OCI-LY3 (cell line): ENCODE measurements around the gene OR52B4.
"Not testable (repeated sequence)": the region's sequence is repeated elsewhere in the genome, so short reads cannot be mapped to it uniquely, and the experiment has no call there.

Experiments used
- H2AFZ ChIP-seq: fragments of 200-600, 300-600 bp; shearing (Covaris generic); 2 replicates; pipeline ENCODE4 v1.6.0; 2014; ENCODE audit warnings: antibody characterized with exemption, low read depth, low read length
- H3K27ac ChIP-seq: fragments of 200-600, 300-600 bp; sonication (generic); 2 replicates; pipeline ENCODE4 v1.5.1; 2014; ENCODE audit warnings: mild to moderate bottlenecking, low read length, moderate library complexity, mixed read lengths
- H3K27me3 ChIP-seq: fragments of 200-600, 300-600 bp; sonication (generic); 2 replicates; pipeline ENCODE4 v1.6.1; 2014; ENCODE audit warnings: low read depth, low read length, mixed read lengths
- H3K36me3 ChIP-seq: fragments of 200-600, 300-600 bp; sonication (generic); replicated peaks from 2 replicates; pipeline ENCODE3; 2014; ENCODE audit warnings: low read depth, low read length, mixed read lengths
- H3K4me1 ChIP-seq: fragments of 300-600, 200-600 bp; sonication (generic); 2 replicates; pipeline ENCODE4 v1.6.1; 2014; ENCODE audit warnings: low read length, mixed read lengths
- H3K4me2 ChIP-seq: fragments of 200-600, 300-600 bp; sonication (generic); 2 replicates; pipeline ENCODE4 v1.6.1; 2014; ENCODE audit warnings: low read length, mixed read lengths
- H3K4me3 ChIP-seq: fragments of 300-600, 200-600 bp; sonication (generic); 2 replicates; pipeline ENCODE4 v1.5.1; 2014; ENCODE audit warnings: antibody characterized with exemption, mild to moderate bottlenecking, low read length, moderate library complexity
- H3K79me2 ChIP-seq: fragments of 300-600, 200-600 bp; shearing (Covaris generic); 2 replicates; pipeline ENCODE4 v1.6.1; 2014; ENCODE audit warnings: mild to moderate bottlenecking, low read length, mixed read lengths
- H3K9ac ChIP-seq: fragments of 300-600, 200-600 bp; shearing (Covaris generic); 2 replicates; pipeline ENCODE4 v1.6.0; 2014; ENCODE audit warnings: mild to moderate bottlenecking, low read length, moderate library complexity
- H3K9me3 ChIP-seq: fragments of 200-600, 300-600 bp; shearing (Covaris generic); 2 replicates; pipeline ENCODE4 v1.6.1; 2014; ENCODE audit warnings: low read length, mixed read lengths; ENCODE audit not compliant: insufficient read depth
- H4K20me1 ChIP-seq: fragments of 200-600, 300-600 bp; sonication (generic); 2 replicates; pipeline ENCODE4 v1.6.1; 2016; ENCODE audit warnings: low read length, mixed read lengths; ENCODE audit not compliant: insufficient read depth
- EZH2phosphoT487 ChIP-seq: fragments of 200-600 bp; shearing (Covaris generic); IDR thresholded peaks from 2 replicates; pipeline ENCODE4 v1.6.1; 2018; ENCODE audit warnings: antibody characterized with exemption, mixed run types, low read depth
- TF ChIP-seq, protein P1 (sequence below): fragments of 200-600, 300-600 bp; sonication (generic); IDR thresholded peaks from 2 replicates; pipeline ENCODE4 v1.5.1; 2014; ENCODE audit warnings: antibody characterized with exemption, low read length, low read depth

The OR52B4 gene

GRCh38 chr11:4368286-4368685, at the start of gene OR52B4:
TSS of gene OR52B4 (minus strand) at chr11:4368386. CDS start at chr11:4368295, 91 bp downstream.
- Histone ChIP-seq H3K9me3 (no peaks in the 10 kb centered on the region), H2AFZ (no peak within 1 kb of the TSS), H3K9ac (no peak within 1 kb of the TSS), H3K27me3 (no peaks in the 10 kb centered on the region), H3K4me2 (no peak within 1 kb of the TSS), H4K20me1 (no peaks in the 10 kb centered on the region), H3K4me1 (no peaks in the 10 kb centered on the region), H3K79me2 (no peaks in the 10 kb centered on the region), H3K27ac (no peak within 1 kb of the TSS), H3K4me3 (no peak within 1 kb of the TSS), H3K36me3 (no peaks in the 10 kb centered on the region)
- TF ChIP-seq EZH2phosphoT487, result no peak
- TF ChIP-seq, protein P1, sequence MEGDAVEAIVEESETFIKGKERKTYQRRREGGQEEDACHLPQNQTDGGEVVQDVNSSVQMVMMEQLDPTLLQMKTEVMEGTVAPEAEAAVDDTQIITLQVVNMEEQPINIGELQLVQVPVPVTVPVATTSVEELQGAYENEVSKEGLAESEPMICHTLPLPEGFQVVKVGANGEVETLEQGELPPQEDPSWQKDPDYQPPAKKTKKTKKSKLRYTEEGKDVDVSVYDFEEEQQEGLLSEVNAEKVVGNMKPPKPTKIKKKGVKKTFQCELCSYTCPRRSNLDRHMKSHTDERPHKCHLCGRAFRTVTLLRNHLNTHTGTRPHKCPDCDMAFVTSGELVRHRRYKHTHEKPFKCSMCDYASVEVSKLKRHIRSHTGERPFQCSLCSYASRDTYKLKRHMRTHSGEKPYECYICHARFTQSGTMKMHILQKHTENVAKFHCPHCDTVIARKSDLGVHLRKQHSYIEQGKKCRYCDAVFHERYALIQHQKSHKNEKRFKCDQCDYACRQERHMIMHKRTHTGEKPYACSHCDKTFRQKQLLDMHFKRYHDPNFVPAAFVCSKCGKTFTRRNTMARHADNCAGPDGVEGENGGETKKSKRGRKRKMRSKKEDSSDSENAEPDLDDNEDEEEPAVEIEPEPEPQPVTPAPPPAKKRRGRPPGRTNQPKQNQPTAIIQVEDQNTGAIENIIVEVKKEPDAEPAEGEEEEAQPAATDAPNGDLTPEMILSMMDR, result no peak

GRCh38 chr11:4416816-4417215, 48.6 kb upstream of the OR52B4 start:
- H3K9ac ChIP-seq, result no peak overlapping the region
- H2AFZ ChIP-seq, result no peak overlapping the region
- no peaks in the 10 kb centered on the region for H3K27me3 ChIP-seq
- no peaks in the 10 kb centered on the region for H3K4me1 ChIP-seq
- H3K79me2 ChIP-seq, result no peaks in the 10 kb centered on the region
- no peak overlapping the region for H3K4me2 ChIP-seq
- no peaks in the 10 kb centered on the region for H3K36me3 ChIP-seq
- H3K9me3 ChIP-seq, result no peaks in the 10 kb centered on the region
- TF ChIP-seq EZH2phosphoT487, result no peak
- TF ChIP-seq, protein P1, result no peak
- H4K20me1 ChIP-seq, result no peaks in the 10 kb centered on the region
- no peak overlapping the region for H3K27ac ChIP-seq
- no peak overlapping the region for H3K4me3 ChIP-seq

DNA sequence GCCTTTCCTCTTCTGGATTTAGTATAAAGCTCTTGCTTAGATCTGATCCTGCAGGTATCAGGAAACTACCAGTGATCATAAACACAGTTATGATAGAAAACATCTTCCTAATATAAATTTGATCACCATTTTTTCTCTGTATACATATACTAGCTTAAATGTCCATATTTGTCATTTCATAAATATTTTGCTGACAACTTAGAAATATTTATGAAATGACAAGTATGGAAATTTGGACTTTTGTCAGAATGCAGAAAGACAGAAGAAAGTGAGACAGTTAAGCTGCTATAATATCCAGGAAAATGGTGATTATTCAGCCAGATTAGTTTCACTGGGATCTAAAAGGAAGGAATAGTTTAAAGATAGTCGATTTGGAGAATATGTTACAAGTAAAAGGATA, 48.1 kb upstream of the OR52B4 start:
- no peak overlapping the region for H3K9ac ChIP-seq
- H3K79me2 ChIP-seq, result no peaks in the 10 kb centered on the region

DNA sequence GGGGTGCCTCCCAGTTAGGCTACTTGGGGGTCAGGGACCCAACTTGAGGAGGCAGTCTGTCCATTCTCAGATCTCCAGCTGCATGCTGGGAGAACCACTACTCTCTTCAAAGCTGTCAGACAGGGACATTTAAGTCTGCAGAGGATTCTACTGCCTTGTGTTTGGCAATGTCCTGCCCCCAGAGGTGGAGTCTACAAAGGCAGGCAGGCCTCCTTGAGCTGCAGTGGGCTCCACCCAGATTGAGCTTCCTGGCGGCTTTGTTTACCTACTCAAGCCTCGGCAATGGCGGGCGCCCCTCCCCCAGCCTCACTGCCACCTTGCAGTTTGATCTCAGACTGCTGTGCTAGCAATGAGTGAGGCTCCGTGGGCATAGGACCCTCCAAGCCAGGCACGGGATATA, 38.0 kb upstream of the OR52B4 start:
- not testable (repeated sequence) for H3K9me3 ChIP-seq, H3K4me2 ChIP-seq, H3K36me3 ChIP-seq, H3K4me1 ChIP-seq, H3K27ac ChIP-seq, H3K79me2 ChIP-seq, H3K27me3 ChIP-seq, H3K9ac ChIP-seq, H3K4me3 ChIP-seq, H4K20me1 ChIP-seq, H2AFZ ChIP-seq

More for the DNA sequence above, 48.1 kb upstream of the OR52B4 start:
- Histone ChIP-seq H2AFZ (no peak overlapping the region), H3K27me3 (no peaks in the 10 kb centered on the region), H3K4me3 (no peak overlapping the region), H3K9me3 (no peaks in the 10 kb centered on the region), H3K36me3 (no peaks in the 10 kb centered on the region), H4K20me1 (no peaks in the 10 kb centered on the region), H3K4me2 (no peak overlapping the region), H3K27ac (no peak overlapping the region), H3K4me1 (no peaks in the 10 kb centered on the region)
- TF ChIP-seq EZH2phosphoT487, result no peak
- TF ChIP-seq, protein P1, result no peak

DNA sequence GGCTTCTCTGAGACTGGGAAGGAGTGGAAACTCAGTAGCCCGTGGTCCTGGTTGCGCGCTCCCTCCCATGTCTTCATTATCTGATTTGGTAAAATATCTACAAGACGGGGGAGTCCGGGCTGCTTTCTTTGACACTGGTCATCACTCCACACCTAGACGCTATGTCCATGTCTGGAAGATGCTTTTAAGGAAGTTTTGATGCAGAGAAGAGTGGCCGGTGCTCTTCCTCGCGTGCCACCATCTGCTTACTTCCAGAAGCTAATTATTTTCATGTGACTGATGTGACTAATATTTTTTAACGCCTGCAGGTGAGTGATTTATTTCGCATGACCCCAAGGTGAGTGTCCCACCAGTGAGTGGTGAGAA, 25.7 kb upstream of the OR52B4 start:
- H3K9me3 ChIP-seq, result no peaks in the 10 kb centered on the region
- peaks cover 12% of the 10 kb centered on the region for H3K36me3 ChIP-seq
- H2AFZ ChIP-seq, result peak overlapping the region; percentile 88
- H3K27ac ChIP-seq, result no peak overlapping the region
- H4K20me1 ChIP-seq, result no peaks in the 10 kb centered on the region
- peaks cover 6% of the 10 kb centered on the region for H3K4me1 ChIP-seq
- peak overlapping the region; percentile 77 for H3K4me2 ChIP-seq
- peaks cover 14% of the 10 kb centered on the region for H3K79me2 ChIP-seq
- no peaks in the 10 kb centered on the region for H3K27me3 ChIP-seq
- TF ChIP-seq, protein P1, result no peak
- TF ChIP-seq EZH2phosphoT487, result no peak
- H3K4me3 ChIP-seq, result peak overlapping the region; percentile 82
- peak overlapping the region; percentile 82; the same call in 1 of the 2 replicates for H3K9ac ChIP-seq
